Measurements from ENCODE around the gene NEMP1. TPM values are rescaled to one million over a fixed set of nuclear protein-coding genes. Genes with fewer than 3 reads are reported as not detected.
A peak's percentile ranks its signal among the peaks of the same experiment; 100 is the strongest.

NEMP1 gene
- total RNA-seq, 1 experiment from 2014 or later = 36.6 TPM

DNA sequence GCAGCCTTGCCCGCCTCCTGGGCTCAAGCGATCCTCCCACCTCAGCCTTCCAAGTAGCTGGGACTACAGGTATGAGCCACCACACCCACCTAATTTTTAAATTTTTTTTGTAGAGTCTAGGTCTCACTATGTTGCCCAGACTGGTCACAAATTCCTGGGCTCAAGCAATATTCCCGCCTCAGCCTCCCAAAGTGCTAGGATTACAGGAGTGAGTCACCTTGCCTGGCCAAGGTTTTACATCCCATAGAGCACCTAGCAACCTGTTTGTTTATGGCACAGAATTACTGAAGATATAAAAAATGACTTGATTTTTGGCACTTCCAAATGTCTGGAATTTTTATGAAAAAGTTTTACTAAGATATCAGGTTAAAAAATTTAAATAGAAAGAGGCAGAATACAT, 45.2 kb downstream of the NEMP1 start:
- intact Hi-C loops (cut with micrococcal nuclease; ENCODE audit: unreplicated experiment) = loop anchor here (2.0 kb wide), 1 partner anchor 57 kb away; no protein-coding TSS in a partner anchor

DNA sequence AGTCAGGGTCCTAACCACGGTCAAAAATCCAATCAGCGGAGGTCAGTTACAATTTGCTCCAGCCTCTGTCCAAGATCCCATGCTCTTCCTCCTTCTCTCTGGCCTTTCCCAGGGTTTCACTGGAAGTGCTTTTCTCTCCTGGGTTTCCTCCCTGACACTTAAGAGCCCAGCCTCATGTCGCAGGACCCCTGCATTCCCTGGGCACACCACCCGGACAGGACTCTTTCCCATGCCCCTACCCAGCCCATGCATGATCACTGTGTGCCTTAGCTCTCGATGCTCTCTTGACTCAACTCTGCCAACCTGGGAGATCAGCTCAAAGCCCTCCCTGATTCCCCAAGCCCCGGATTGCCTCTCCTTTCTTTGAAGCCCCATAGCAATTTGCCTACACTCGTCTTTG, 46.8 kb downstream of the NEMP1 start:
- Histone ChIP-seq H3K4me1 (replicated peaks; ENCODE audit: insufficient read depth) (no peaks in the 10 kb centered on the region), H2AFZ (no peak overlapping the region), H3K27ac (no peak overlapping the region), H3K4me2 (no peak overlapping the region), H3K9me3 (ENCODE audit: insufficient read depth, low read depth) (no peaks in the 10 kb centered on the region), H3K4me3 (no peak overlapping the region), H3K36me3 (ENCODE audit: low read depth) (no peaks in the 10 kb centered on the region), H3F3A (ENCODE audit: insufficient read depth, low read depth) (no peaks in the 10 kb centered on the region), H3K27me3 (ENCODE audit: insufficient read depth, low read depth) (peaks cover 43% of the 10 kb centered on the region), H3K79me2 (ENCODE audit: low read depth) (no peaks in the 10 kb centered on the region), H3K9me2 (ENCODE audit: insufficient read depth) (no peaks in the 10 kb centered on the region), H4K20me1 (ENCODE audit: insufficient read depth) (no peaks in the 10 kb centered on the region)
- no peak for TF ChIP-seq CTCF (conservative IDR thresholded peaks at IDR 0.05)
- no peak for TF ChIP-seq EZH2 (IDR thresholded peaks at IDR 0.05; ENCODE audit: low read depth)
- ChIA-PET POLR2A (ENCODE audit: unreplicated experiment) (no interaction called here), CTCF (interaction anchor here (0.6 kb wide), 1 partner anchor 525 kb away, joined by 3 read pairs; no protein-coding TSS in a partner anchor)
- DNase-seq = no peak
- no TSS peak for BruUV-seq (replicated peaks)
- intact Hi-C loops (cut with micrococcal nuclease; ENCODE audit: unreplicated experiment) = loop anchor here (2.0 kb wide), 1 partner anchor 55 kb away; no protein-coding TSS in a partner anchor

More for the DNA sequence above, 45.2 kb downstream of the NEMP1 start:
- Histone ChIP-seq H3K36me3 (ENCODE audit: low read depth) (no peaks in the 10 kb centered on the region), H3K4me3 (no peak overlapping the region), H3K9me3 (ENCODE audit: insufficient read depth, low read depth) (no peaks in the 10 kb centered on the region), H4K20me1 (ENCODE audit: insufficient read depth) (no peaks in the 10 kb centered on the region), H3K27me3 (ENCODE audit: insufficient read depth, low read depth) (peaks cover 37% of the 10 kb centered on the region), H3K4me1 (replicated peaks; ENCODE audit: insufficient read depth) (no peaks in the 10 kb centered on the region), H3K4me2 (no peak overlapping the region), H3K9me2 (ENCODE audit: insufficient read depth) (no peaks in the 10 kb centered on the region), H2AFZ (no peak overlapping the region), H3K27ac (no peak overlapping the region), H3F3A (ENCODE audit: insufficient read depth, low read depth) (no peaks in the 10 kb centered on the region), H3K79me2 (ENCODE audit: low read depth) (no peaks in the 10 kb centered on the region)
- DNase-seq = peak in 1 of 2 experiments; percentile 33
- POLR2A ChIA-PET (ENCODE audit: unreplicated experiment) = no interaction called here
- no TSS peak for BruUV-seq (replicated peaks)
- TF ChIP-seq CTCF (conservative IDR thresholded peaks at IDR 0.05) (no peak), EZH2 (IDR thresholded peaks at IDR 0.05; ENCODE audit: low read depth) (no peak)
- CTCF ChIA-PET = interaction anchor here (0.6 kb wide), 1 partner anchor 12 kb away, joined by 3 read pairs; no protein-coding TSS in a partner anchor

DNA sequence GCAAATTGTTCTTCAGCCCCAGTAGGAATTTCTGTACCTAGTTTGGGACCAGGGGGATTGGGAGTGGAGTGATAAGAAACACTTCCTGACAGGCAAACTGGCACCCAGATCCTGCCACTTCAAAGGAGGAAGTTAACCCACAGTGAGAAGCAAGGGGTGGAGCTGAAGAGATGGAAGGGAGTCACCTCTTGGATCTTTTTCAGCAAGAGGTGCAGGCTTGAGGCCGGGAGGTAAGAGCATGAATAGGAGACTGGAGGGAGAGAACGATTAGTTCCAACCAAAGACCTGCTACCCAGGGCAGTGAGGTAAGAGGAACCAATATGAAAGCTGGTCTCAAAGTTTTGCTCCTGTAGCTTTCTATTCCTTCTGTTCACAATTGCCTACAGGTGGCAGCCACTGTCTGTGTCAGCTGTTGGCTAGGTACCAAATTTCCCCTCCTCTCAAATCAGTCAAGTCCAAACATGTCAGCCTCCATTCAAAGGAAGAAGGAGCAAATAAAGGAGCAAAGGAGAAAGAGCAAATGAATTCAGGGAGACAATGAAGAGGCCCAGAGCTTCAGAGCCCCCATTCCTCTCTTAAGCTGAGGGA, 47.4 kb downstream of the NEMP1 start:
- no TSS peak for BruUV-seq (replicated peaks)
- no peaks in the 10 kb centered on the region for H3K36me3 ChIP-seq (ENCODE audit: low read depth)
- no peaks in the 10 kb centered on the region for H3F3A ChIP-seq (ENCODE audit: insufficient read depth, low read depth)
- H3K9me3 ChIP-seq (ENCODE audit: insufficient read depth, low read depth) = no peaks in the 10 kb centered on the region
- H3K4me3 ChIP-seq = no peak overlapping the region
- no peaks in the 10 kb centered on the region for H3K4me1 ChIP-seq (replicated peaks; ENCODE audit: insufficient read depth)
- no peaks in the 10 kb centered on the region for H3K79me2 ChIP-seq (ENCODE audit: low read depth)
- peak in 1 of 2 experiments; percentile 11 for DNase-seq
- H3K27me3 ChIP-seq (ENCODE audit: insufficient read depth, low read depth) = peaks cover 43% of the 10 kb centered on the region
- no peak overlapping the region for H3K27ac ChIP-seq
- ChIA-PET CTCF (interaction anchor here (0.6 kb wide), 1 partner anchor 525 kb away, joined by 3 read pairs; no protein-coding TSS in a partner anchor), POLR2A (ENCODE audit: unreplicated experiment) (no interaction called here)
- H2AFZ ChIP-seq = no peak overlapping the region
- H4K20me1 ChIP-seq (ENCODE audit: insufficient read depth) = no peaks in the 10 kb centered on the region
- intact Hi-C loops (cut with micrococcal nuclease; ENCODE audit: unreplicated experiment) = no loop called here
- H3K4me2 ChIP-seq = no peak overlapping the region
- TF ChIP-seq EZH2 (IDR thresholded peaks at IDR 0.05; ENCODE audit: low read depth) = no peak
- no peak for TF ChIP-seq CTCF (conservative IDR thresholded peaks at IDR 0.05)
- no peaks in the 10 kb centered on the region for H3K9me2 ChIP-seq (ENCODE audit: insufficient read depth)

Measured in PC-9 (cell line).